GM12892 (cell line): ENCODE measurements around the gene TMEM158.

Source experiments
- DNase-seq: peaks from one replicate; pipeline ENCODE4 v3.0.0; 2011; ENCODE audit not compliant: insufficient read length
- FAIRE-seq: peaks from 2 replicates; lab custom pipeline; 2011; peaks lifted over from hg19 to GRCh38; lab: Jason Lieb, UNC
- POLR2A ChIP-seq: IDR thresholded peaks from 2 replicates; pipeline ENCODE4 v1.6.1; 2011; ENCODE audit warnings: low read depth, low read length, control low read depth
- POLR2AphosphoS5 ChIP-seq: IDR thresholded peaks from 2 replicates; pipeline ENCODE4 v1.6.1; 2011; ENCODE audit warnings: low read depth, low read length, control low read depth
- TAF1 ChIP-seq: IDR thresholded peaks from 2 replicates; pipeline ENCODE4 v1.6.1; 2011; ENCODE audit warnings: low read depth, mild to moderate bottlenecking, control low read depth, low read length, borderline replicate concordance

The TMEM158 gene

DNA sequence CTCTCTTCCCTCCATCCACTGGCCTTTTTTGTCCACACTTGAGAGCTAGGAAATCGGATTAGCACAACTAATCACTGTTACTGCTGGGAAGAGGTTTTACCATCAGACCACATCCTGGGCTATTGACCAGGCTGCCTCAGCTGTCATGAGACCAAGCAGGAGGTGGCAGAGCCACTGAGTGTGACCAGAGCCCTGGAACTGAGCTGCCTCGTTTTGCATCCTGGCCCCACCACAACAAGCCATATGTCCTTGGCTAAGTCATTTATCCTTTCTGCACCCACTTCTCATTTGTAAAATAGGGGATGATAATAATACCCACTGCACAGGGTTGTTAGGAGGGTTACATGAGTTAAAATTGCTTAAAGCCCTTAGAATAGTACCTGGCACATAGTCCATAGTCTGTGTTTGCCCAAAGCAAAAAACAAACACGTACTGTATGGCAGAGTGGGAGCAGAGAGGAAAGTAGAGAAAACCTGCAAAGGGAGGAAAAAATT is 34.1 kb downstream of the TMEM158 start:
- no peak for FAIRE-seq
- TF ChIP-seq POLR2A (no peak), TAF1 (no peak), POLR2AphosphoS5 (no peak)
- no peak for DNase-seq

GRCh38 chr3:45191424-45191823 is 34.7 kb downstream of the TMEM158 start:
- DNase-seq (no peak), FAIRE-seq (no peak)
- TF ChIP-seq POLR2AphosphoS5, result no peak
- no peak for TF ChIP-seq POLR2A
- TF ChIP-seq TAF1, result no peak

- FAIRE-seq, result no peak
- DNase-seq, result no peak
- no peak for TF ChIP-seq POLR2AphosphoS5
- no peak for TF ChIP-seq POLR2A
- TF ChIP-seq TAF1, result no peak
These were observed 37.1 kb downstream of the TMEM158 start for GRCh38 chr3:45188719-45189659.

- FAIRE-seq, result no peak
- no peak for TF ChIP-seq POLR2AphosphoS5
- no peak for TF ChIP-seq POLR2A
- no peak for TF ChIP-seq TAF1
- no peak for DNase-seq
These were observed 38.4 kb downstream of the TMEM158 start for GRCh38 chr3:45187694-45188141.

- TF ChIP-seq POLR2A, result no peak
- TF ChIP-seq TAF1, result no peak
- DNase-seq (no peak), FAIRE-seq (no peak)
These were observed 39.2 kb downstream of the TMEM158 start for GRCh38 chr3:45186871-45187270.

DNA sequence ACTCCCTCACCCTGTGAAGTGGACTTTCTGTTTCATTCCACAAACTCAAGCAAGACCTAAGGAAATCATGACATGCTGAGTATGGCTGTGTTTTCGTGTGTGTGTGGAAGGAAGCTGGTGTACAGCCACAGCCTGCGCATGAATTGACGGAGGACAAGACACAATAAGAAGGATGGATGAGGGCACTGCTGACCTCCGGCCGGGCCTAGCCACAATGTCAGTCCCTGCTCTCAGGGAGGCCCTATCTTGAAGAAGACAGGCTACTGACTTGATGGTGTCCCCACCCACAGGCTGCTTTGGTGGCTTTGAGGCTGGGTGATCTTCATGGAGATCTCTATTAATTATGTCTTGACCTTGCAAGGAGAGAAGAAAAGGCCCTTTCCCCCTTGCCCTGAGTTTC is 40.6 kb downstream of the TMEM158 start:
- DNase-seq (no peak), FAIRE-seq (no peak)
- TF ChIP-seq POLR2AphosphoS5, result no peak
- TF ChIP-seq POLR2A, result no peak
- TF ChIP-seq TAF1, result no peak

DNA sequence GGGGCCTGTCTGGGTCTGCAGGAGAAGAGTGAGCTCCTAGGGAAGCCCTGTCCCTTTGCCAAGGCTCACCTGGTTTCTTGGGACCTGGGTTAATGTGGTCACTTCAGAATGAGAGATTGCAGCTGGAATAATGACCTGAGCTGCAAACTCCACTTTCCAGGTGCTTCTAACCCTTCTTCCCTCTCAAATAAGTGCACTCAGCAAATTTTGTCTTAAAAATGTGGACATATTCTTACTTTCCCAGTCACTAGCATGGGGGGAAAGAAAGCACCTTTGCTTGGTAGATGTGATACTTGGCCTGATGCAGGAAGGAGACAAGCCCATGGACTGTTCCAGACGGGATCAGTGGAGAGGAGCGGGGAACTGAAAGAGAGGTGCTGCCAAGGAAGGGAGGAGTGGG is 41.0 kb downstream of the TMEM158 start:
- no peak for TF ChIP-seq TAF1
- TF ChIP-seq POLR2AphosphoS5, result no peak
- no peak for TF ChIP-seq POLR2A
- FAIRE-seq (no peak), DNase-seq (no peak)

DNA sequence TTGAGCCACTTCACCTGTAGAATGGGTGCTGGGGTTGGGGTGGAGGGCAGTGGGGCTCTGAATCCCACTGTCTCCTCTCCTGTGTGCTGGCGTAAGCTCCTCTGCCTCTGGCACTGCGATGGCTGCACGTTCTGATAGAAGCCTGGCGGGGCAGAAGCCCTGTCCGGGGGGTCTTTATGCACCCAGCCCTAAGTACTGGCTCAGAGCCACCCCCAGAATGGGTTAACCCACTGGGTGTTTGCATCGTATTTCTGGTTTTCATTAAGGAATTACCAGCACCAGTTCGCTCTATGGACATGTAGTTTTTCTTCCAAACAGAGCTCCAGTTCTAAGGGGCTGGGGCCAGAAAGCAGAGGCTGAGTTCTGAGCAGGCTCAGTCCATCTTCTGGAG is 42.2 kb downstream of the TMEM158 start:
- no peak for FAIRE-seq
- TF ChIP-seq POLR2A (no peak), POLR2AphosphoS5 (no peak), TAF1 (no peak)

GRCh38 chr3:45182915-45183871 is 42.9 kb downstream of the TMEM158 start:
- FAIRE-seq, result no peak
- no peak for DNase-seq
- TF ChIP-seq POLR2A (no peak), TAF1 (no peak), POLR2AphosphoS5 (no peak)

More for the DNA sequence above, 42.2 kb downstream of the TMEM158 start:
- no peak for DNase-seq

- FAIRE-seq (no peak), DNase-seq (no peak)
- no peak for TF ChIP-seq POLR2AphosphoS5
- TF ChIP-seq TAF1, result no peak
These were observed 44.6 kb downstream of the TMEM158 start for GRCh38 chr3:45181496-45181895.

DNA sequence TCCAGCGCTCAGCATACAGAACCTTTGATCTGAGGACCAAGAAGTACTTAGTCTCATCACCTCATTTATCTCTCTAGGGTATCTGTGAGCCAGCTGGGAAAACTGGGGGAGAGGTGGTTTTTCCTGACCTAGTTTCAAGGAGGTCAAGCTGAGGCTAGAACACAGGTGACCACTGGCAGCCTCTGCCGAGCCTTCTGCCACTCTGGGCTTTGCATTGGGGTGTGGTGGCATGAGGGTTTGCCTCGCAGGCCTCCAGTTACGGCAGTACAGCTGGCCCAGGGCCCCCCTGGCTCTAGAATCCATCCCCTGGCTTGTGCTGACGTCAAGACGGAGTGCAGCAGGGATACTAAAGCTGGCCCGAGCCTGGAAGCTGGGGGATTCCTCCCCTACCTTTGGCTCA is 45.2 kb downstream of the TMEM158 start:
- no peak for TF ChIP-seq POLR2AphosphoS5
- FAIRE-seq (no peak), DNase-seq (no peak)

GRCh38 chr3:45180051-45180450 is 46.0 kb downstream of the TMEM158 start:
- no peak for TF ChIP-seq TAF1
- no peak for TF ChIP-seq POLR2AphosphoS5
- TF ChIP-seq POLR2A, result no peak

More at GRCh38 chr3:45180051-45180450, 46.0 kb downstream of the TMEM158 start:
- DNase-seq, result no peak
- FAIRE-seq, result no peak
